NCI-H2196 treated with DMSO at 0.1 percent for 48 hours (cell line): ENCODE data around the gene ZNF26.
"Not testable (repeated sequence)": the region's sequence is repeated elsewhere in the genome, so short reads cannot be mapped to it uniquely, and the experiment has no call there.

Experiments
- DNase-seq: peaks from one replicate; lab custom pipeline; 2025; ENCODE audit not compliant: unreplicated experiment; lab: John Stamatoyannopoulos, UW

ZNF26 gene, protein sequence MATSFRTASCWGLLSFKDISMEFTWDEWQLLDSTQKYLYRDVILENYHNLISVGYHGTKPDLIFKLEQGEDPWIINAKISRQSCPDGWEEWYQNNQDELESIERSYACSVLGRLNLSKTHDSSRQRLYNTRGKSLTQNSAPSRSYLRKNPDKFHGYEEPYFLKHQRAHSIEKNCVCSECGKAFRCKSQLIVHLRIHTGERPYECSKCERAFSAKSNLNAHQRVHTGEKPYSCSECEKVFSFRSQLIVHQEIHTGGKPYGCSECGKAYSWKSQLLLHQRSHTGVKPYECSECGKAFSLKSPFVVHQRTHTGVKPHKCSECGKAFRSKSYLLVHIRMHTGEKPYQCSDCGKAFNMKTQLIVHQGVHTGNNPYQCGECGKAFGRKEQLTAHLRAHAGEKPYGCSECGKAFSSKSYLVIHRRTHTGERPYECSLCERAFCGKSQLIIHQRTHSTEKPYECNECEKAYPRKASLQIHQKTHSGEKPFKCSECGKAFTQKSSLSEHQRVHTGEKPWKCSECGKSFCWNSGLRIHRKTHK

DNA sequence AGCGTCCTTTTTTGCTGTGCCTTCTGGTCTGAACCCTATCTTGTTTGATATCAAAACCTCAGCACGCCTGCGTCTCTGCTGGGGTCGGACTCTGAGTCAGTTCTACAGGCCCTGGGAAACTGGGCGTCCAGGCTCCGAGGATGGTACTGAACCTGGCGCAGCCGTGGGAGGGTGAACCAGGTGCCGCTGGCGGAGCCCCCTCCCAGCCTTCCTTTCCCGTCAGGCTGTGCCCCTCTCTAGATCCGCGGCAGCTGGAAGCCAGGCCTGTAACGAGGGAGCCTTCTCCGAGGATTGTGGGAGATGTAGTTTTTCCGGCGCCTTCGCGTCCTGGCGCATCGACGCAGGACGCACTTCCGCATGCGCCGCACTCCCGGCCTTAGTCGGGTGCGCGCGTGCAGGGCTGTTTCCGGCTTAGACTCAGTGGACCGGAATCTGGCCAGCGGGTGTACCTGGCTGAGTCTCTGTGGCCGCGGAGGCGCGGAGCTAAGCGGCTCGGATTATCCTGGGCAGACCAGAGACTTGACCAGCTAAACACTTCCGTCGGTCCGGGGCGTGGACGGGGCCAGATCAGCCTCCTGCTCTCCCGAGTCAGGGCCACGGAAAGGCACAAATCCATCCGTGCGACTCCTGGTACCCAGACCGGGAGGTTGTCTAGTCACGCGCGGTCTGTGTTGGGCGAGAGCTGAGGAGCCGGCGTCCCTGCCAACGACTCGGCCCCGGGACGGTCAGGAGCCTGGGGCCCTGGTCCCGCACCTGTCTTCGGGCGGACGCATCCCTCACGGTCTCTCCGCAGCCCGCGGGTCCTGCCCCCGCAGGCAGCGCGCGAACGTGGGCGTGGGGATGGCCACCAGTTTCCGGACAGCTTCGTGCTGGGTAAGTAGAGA, at the start of gene ZNF26:
Gene ZNF26 (plus strand): TSS at position 367 of the 884 bp plus-strand sequence. CDS start 474 bp downstream, at position 841.
- DNase-seq: peak; percentile 94

DNA sequence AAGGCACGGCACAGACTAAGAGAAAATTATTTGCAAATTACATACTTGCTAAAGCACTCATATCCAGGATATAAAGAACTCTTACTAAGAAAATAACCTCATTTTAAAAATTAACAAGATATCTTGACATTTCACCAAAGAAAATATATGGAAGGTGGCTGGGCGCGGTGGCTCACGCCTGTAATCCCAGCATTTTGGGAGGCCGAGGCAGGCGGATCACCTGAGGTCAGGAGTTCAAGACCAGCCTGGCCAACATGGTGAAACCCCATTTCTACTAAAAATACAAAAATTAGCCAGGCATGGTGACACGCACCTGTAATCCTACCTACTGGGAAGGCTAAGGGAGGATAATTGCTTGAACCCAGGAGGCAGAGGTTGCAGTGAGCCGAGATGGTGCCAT, 49.2 kb upstream of the ZNF26 start:
- not testable (repeated sequence) for DNase-seq

DNA sequence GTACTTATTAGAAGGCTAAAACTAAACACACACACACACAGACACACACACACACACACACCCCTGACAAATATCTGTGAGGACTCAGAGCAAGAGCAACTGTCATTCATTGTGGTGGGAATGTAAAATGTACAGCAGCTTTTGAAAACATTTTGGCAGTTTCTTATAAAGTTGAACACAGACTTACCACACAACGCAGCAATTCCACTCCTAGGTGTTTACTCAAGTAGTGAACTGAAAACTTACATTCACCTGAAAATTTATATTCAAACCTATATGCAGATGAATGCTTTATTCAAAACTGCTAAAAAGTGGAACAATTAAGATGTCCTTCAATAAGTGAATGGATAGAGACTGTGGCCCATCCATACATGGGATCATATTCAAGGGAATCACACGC, 48.7 kb upstream of the ZNF26 start:
- DNase-seq: no peak

DNA sequence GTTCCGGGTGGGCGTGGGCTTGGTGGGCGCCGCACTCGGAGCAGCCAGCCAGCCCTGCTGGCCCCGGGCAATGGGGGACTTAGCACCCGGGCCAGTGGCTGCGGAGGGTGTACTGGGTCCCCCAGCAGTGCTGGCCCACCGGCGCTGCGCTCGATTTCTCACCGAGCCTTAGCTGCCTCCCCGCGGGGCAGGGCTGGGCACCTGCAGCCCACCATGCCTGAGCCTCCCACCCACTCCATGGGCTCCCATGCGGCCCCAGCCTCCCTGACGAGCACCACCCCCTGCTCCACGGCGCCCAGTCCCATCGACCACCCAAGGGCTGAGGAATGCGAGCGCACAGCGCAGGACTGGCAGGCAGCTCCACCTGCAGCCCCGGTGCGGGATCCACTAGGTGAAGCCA, 47.4 kb upstream of the ZNF26 start:
- DNase-seq: not testable (repeated sequence)

DNA sequence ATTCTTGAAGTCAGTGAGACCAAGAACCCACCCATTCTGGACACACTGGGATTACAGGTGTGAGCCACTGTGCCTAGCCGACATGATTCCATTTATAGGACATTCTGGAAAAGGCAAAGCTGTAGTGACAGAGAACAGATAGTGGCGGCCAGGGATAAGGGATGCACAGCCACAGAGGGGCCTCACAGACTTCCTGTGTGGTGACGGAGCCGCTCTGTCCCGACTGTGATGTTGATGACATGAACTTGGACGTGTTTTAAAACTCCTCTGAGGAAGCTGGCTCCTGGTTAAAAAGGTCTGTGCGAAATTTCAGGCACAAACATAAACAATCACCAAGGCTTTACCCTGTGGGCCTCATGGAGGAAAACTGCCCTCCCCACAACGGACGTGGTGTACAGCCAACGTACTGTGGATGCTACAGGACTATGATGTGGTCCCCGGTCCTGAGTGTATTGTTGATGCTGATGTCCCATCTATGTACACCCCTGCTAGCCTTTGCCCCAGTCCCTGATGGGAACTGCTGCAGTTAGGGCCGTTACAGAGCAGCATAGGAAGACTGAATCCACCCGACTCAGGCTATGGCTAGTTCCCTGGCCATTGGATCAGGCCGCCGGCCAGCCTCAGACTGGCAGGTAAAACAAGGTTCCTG, 46.0 kb upstream of the ZNF26 start:
- DNase-seq: no peak

DNA sequence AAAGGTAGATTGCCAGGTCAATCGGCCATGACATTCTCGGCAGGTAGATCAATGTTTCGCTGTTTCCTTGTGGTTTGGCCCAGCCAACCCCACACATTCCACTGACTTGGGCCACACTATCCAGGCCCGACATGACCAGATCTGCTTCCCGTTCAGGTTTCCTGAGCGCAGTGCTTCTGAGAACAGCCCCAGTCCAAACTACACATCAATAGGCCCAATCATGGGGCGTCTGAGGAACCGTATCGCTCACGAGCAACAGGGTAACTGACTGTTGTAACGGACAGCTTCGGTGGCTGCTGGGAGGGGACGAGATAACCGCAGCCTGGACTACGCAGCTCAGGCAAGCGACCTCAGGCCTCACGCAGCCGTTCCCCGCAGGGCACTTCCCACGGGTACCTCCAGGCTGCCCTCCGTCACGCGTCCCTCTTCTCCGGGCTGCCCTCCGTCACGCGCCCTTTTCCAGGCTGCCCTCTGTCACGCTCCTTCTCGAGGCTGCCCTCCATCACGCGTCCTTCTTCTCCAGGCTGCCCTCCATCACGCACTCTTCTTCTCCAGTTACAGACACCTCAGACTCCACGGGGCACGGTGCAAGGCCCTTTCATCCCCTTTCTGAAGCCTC, 44.7 kb upstream of the ZNF26 start:
- no peak for DNase-seq

DNA sequence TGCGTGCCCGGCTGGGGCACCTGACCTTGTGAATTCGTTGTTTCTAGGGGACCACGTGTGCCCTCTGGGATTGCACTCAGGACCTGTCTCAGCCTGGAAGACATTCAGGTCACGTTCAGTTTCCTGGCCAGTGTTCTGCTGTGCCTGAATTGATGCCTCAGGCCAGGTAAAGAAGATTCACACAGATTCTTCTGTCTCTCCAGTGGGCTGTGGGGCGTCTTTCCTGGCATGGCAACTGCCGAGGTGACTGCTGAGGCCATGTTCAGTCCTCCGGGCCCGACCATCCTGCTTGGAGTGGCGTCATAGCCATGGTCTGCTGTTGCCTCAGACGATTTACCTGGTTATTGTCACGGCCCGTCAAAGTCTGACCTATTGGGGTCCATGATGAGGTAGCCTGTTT, 43.6 kb upstream of the ZNF26 start:
- DNase-seq: no peak

DNA sequence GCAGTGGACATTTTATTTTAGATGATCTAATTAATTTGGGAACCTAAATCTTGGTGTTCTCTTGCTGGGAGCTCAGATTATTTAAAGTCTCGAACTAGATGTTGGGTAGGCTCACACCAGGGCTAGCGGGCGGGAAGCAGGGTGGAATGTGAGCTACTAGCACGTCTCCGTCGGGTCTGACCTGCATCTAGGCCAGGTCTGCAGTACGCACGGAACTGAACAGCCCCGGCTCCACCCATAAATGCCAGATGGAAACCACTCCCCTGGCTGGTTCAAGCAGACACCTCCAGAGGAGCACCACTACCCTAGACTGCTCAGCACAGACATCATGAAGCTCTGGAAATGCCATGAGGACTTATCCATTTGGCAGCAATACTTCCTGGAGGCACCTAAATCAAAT, 40.4 kb upstream of the ZNF26 start:
- DNase-seq: no peak

DNA sequence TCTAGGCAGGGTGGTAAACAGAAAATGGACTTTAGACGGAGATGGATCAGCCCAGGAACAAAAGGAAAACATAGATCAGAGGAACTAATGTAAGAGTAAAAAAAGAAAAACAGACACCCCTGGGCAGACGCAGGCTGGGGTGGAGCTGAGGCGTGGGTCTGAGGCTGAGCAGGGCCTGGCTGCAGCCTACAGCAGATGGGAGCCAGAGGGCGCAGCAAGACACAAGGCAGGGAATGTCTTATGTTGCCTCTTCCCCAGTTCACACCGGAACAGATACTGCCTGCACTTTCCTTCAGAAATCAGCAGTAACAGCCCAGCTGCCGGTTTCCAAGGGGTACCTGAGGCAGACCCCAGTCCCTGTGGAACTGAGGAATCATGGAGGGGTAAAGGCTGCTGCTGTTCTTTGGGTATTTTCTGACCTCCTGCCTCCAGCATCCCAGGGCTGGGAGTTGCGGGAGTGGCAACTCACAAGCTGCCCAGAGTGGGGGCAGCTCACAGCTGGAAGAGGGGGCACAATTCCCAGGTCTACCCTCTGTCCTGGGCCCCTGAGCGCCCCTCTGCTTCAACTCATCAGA, 39.8 kb upstream of the ZNF26 start:
- no peak for DNase-seq

DNA sequence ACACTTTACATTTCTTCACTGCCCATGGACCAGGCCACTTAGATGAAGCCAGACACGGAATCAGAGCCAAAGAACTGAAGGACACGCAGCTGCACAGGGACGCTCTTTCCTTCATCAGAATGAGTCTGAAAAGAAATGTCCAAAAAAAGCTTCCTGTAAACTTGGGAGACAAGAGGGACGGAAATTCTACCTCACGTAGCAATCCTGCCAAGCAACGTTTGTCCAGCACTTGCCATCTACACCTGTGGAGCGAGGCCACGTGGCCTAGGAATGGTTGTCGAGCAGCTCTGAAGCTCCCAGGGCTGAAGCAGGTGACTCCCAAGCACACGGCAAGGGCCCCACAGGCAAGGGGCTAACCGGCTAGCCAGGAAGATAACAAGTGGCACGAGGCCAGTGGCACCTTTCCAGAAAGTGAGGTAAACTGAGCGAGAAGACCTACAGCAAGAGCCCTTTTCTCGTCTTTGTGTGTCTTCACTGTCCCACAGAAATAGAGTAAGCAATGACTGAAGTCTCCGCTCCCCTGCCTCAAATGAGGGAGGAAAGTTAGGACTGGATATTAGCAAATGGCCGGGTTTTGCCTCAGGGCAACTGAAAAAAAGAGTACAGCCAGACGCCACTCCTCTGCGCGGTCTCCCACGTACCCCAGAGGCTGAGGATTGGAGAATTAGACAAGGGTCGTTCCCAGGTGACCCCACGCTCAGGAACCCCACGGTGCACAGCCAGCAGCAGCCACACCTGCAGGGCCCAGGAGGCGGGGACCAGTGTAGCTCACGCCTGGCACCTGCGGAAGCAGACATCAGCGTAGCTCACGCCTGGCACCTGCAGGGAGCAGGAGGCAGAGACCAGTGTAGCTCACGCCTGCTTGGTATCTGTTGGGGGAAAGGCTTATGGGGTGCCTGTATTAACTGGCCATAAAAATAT, 37.8 kb upstream of the ZNF26 start:
- DNase-seq: no peak

DNA sequence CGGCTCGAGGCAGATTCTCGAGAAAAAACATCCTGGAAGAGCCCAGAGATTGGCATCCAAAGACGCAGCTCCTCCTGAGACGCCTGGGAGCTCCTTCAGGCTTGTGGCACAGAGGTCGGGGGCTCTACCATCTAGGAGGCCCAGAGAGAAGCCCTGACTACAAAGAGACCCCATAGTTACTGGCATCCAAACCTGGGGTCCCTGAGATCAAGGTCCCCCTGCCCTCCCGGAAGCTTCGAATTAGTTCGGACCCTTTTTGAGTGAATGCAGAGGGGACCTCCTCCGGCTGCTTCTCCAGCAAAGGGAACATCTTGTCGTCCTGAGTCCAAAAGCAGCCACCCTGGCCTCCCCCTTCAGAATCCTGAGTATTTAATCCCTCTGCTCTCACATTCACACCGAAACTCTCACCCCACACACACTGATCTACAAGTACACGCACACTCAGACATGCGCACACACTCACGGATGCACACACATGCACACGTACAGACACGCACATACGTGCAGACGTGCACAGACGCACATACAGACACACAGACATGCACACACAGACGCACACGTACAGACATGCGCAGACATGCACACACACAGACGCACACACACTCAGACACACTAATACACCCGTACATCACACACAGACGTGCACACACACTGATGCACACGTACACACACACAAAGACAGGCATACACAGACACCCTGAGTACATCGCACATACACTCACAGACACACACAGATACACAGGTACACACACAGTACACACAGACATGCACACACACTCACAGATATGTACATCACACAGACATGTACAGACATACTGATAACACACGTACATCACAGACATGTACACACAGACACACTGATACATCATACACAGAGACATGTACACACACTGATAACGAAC, 36.0 kb upstream of the ZNF26 start:
- no peak for DNase-seq

DNA sequence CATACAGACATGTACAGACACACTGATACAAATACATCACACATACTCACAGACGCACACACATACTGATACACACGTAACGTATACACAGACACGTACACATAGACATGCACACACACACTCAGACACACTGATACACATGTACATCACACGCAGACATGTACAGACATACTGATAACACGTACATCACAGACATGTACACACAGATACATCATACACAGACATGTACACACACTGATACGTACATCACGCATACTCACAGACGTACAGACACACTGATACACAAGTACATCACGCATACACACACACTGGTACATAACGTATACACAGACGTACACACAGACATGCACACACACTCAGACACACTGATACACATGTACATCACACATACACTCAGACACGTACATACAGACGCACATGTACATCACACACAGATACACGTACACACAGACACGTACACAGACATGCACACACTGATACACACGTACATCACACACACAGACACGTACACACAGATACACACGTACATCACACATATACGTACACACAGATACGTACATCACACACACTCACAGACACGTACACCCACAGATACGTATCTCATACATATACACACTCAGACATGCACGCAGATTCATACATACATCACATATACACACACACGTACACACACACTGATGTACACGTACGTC, 35.2 kb upstream of the ZNF26 start:
- no peak for DNase-seq

DNA sequence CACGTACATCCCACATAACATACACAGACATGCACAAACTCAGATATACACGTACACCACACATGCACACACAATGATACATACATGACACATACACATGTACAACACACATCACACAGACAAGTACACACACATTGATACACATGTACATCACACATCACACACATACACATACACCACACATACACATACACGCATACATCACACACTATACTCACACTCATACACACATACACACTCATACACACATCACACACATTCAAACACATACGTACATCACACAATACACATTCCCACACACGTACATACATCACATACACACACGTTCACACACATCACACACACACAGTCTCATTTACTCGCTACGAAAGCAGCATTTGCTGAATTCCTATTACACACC, 34.5 kb upstream of the ZNF26 start:
- DNase-seq: no peak

DNA sequence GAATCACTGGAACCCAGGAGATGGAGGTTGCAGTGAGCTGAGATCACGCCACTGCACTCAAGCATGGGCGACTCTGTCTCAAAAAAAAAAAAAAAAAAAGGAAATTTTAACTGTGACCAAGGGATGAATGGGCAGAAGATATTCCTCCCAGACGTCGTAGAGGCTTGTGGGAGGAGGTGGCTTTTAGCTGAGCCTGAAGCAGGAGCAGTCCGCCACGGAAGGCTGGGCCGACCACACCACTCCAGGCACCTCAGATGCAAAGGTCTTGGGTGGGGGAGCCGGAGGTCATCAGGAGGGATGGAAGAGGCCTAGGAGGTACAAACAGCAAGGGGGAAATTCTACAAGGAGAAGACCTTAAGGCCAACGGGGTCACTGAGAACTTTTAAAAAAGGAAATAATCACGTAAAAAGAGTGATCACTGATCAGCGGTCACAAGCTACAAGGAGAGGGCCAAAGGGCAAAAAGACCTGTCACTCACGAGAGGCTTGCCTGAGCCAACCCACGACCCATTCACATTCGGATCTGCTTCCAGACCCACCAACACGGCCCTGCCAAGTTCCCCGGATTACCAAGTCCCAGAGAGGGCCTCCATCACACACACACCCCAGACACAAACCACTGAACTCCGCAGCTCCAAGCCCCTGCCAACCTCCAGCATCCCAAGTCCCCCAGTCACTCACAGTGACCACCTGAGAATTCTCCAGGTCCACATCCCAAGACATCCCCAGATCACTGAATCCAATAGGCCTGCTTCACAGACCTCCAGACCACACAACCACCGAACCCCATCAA, 33.6 kb upstream of the ZNF26 start:
- no peak for DNase-seq

DNA sequence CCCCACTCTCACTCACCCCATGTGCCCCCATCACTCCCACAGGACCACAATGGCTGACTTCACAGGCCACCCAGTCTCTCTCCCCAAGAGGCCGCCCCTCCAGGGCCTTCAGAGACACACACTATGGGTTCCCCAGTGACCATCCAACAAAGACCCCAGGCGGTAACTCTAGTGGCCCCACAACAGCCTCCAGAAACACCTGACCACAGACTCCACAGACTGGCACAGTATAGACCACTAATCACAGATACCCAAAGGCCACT, 33.1 kb upstream of the ZNF26 start:
- DNase-seq: no peak

DNA sequence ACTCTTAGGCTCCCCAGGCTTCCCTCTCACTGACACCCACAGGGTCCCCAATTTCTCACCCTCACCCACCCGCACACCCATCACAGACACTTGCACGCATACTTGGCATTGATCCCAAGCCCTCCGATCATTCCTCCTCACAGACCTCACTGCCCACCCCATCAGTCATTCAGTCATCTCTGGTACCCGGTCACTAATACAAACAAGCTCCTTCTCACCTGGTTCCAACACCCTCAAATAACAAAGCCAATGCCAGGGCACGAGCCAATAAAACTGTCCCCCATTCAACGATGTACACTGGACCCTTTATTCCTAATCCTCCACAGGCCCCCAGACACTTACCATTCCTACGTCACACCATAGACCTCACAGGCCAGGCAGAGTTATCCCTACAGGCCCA, 32.4 kb upstream of the ZNF26 start:
- DNase-seq: no peak

DNA sequence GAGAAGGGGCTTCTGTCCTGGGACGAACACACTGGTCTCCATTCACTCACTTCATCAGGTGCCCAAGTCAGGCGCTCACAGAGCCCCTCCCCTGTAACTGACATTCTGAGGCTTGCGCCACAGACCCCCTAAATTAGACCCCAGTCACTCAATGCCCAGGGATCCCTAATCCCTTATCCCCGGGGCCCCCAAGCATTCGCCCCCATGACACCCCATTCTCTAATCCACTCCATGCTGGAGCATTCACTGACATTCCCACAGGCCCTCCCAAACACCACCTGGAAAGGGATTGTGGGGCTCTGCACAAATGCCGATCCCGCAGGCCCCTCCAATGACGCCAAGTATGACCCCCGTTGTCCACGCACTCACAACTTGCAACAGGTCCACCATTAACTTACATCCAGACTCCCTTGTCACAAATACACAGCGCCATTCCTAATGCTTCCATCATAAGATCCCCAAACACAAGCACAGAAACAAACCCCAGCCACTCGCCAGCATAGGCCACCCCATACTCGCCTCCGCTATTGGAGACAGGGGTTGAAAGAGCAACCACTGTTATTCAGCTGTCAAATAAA, 31.6 kb upstream of the ZNF26 start:
- DNase-seq: no peak
